H1 (cell line): Measurements from ENCODE around the gene C2CD3.

Experiments used
- BCL11A ChIP-seq, 2 experiments: IDR thresholded peaks; one replicate each; pipeline ENCODE4 v1.6.1; 2011; ENCODE audit warnings: low read depth in 2 of 2, low read length in 2 of 2, mild to moderate bottlenecking in 2 of 2
- BRCA1 ChIP-seq: IDR thresholded peaks from 2 replicates; pipeline ENCODE4 v1.6.1; 2012; ENCODE audit warnings: low read depth, low read length, improper control_type of control experiment
- EGR1 ChIP-seq: IDR thresholded peaks from 2 replicates; pipeline ENCODE4 v1.6.1; 2011; ENCODE audit warnings: low read depth, low read length, borderline replicate concordance
- EP300 ChIP-seq, 2 experiments: IDR thresholded peaks; 1 replicate in 1 of 2; 2 replicates in 1 of 2; pipeline ENCODE4 v1.6.1; 2011 to 2012; ENCODE audit warnings: low read depth in 2 of 2, low read length in 2 of 2, mild to moderate bottlenecking in 2 of 2, borderline replicate concordance in 1 of 2, inconsistent platforms in 1 of 2, moderate library complexity in 1 of 2
- JUND ChIP-seq: IDR thresholded peaks from 2 replicates; pipeline ENCODE4 v1.6.1; 2011; ENCODE audit warnings: mild to moderate bottlenecking, improper control_type of control experiment, low read length
- POLR2A ChIP-seq, 2 experiments: IDR thresholded peaks; 1 replicate in 1 of 2; 2 replicates in 1 of 2; pipeline ENCODE4 v1.6.1; 2011; ENCODE audit warnings: low read depth in 2 of 2, low read length in 2 of 2, mild to moderate bottlenecking in 2 of 2; ENCODE audit errors: control extremely low read depth in 1 of 2
- POLR2AphosphoS5 ChIP-seq: IDR thresholded peaks from 2 replicates; pipeline ENCODE4 v1.6.1; 2011; ENCODE audit warnings: low read depth, low read length
- RAD21 ChIP-seq, 2 experiments: IDR thresholded peaks in 1 of 2; conservative IDR thresholded peaks in 1 of 2; 2 replicates each; pipeline ENCODE4 v1.6.1; 2011; ENCODE audit warnings: low read depth in 2 of 2, low read length in 2 of 2, improper control_type of control experiment in 1 of 2, inconsistent platforms in 1 of 2, mild to moderate bottlenecking in 1 of 2, moderate library complexity in 1 of 2
- RFX5 ChIP-seq: IDR thresholded peaks from 2 replicates; pipeline ENCODE4 v1.6.1; 2011; ENCODE audit warnings: low read depth, low read length, improper control_type of control experiment, borderline replicate concordance
- SRF ChIP-seq: IDR thresholded peaks from 2 replicates; pipeline ENCODE4 v1.6.1; 2011; ENCODE audit warnings: mild to moderate bottlenecking, low read depth, low read length, moderate library complexity
- TAF1 ChIP-seq: IDR thresholded peaks from 2 replicates; pipeline ENCODE4 v1.6.1; 2011; ENCODE audit warnings: mild to moderate bottlenecking, low read depth, low read length
- TCF12 ChIP-seq: IDR thresholded peaks from 2 replicates; pipeline ENCODE4 v1.6.1; 2011; ENCODE audit warnings: low read depth, mild to moderate bottlenecking, low read length
- YY1 ChIP-seq: IDR thresholded peaks from 2 replicates; pipeline ENCODE4 v1.6.1; 2011; ENCODE audit warnings: low read depth, mild to moderate bottlenecking, low read length
- TF ChIP-seq, protein P1 (sequence below), 3 experiments: IDR thresholded peaks; 1 replicate in 2 of 3; 2 replicates in 1 of 3; pipeline versions ENCODE4 v1.5.1 to v1.6.1; 2011; ENCODE audit warnings: low read length in 3 of 3, mild to moderate bottlenecking in 3 of 3, inconsistent platforms in 2 of 3, low read depth in 1 of 3, moderate library complexity in 1 of 3; ENCODE audit not compliant: insufficient read depth in 1 of 3; ENCODE audit errors: control extremely low read depth in 1 of 3

DNA sequence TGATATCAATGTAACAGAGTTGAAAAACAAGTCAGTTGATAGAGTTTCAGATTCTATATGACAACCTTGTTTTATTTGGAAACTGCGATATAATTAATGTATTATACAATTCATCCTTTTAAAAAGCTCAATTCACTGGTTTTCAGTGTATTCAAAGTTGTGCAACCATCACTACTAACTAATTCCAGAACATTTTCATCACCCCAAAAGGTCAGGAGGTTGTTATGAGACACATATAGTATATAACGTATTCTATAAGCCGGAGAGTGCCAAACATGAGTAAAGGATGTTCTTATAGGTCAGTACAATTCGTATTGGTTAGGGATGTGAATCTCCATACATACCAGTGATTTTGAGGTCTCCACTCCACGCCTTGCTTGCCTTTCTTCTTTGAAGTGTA lies 121.8 kb downstream of the C2CD3 start:
- TF ChIP-seq YY1 (no peak), RAD21 (IDR thresholded peaks at IDR 0.05 in 1 of 2, conservative IDR thresholded peaks at IDR 0.05 in 1 of 2; ENCODE audit: low read depth in 2 of 2, low read length in 2 of 2) (no peak), EP300 (IDR thresholded peaks at IDR 0.05; ENCODE audit: borderline replicate concordance in 1 of 2, low read depth in 2 of 2, low read length in 2 of 2) (no peak), TAF1 (no peak), POLR2AphosphoS5 (no peak), POLR2A (IDR thresholded peaks at IDR 0.05; ENCODE audit: control extremely low read depth in 1 of 2, low read depth in 2 of 2, low read length in 2 of 2) (no peak), BCL11A (IDR thresholded peaks at IDR 0.05; ENCODE audit: low read depth in 2 of 2, low read length in 2 of 2) (no peak), RFX5 (no peak), SRF (no peak), JUND (no peak), EGR1 (no peak), BRCA1 (no peak), TCF12 (no peak)
- TF ChIP-seq, protein P1, sequence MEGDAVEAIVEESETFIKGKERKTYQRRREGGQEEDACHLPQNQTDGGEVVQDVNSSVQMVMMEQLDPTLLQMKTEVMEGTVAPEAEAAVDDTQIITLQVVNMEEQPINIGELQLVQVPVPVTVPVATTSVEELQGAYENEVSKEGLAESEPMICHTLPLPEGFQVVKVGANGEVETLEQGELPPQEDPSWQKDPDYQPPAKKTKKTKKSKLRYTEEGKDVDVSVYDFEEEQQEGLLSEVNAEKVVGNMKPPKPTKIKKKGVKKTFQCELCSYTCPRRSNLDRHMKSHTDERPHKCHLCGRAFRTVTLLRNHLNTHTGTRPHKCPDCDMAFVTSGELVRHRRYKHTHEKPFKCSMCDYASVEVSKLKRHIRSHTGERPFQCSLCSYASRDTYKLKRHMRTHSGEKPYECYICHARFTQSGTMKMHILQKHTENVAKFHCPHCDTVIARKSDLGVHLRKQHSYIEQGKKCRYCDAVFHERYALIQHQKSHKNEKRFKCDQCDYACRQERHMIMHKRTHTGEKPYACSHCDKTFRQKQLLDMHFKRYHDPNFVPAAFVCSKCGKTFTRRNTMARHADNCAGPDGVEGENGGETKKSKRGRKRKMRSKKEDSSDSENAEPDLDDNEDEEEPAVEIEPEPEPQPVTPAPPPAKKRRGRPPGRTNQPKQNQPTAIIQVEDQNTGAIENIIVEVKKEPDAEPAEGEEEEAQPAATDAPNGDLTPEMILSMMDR (IDR thresholded peaks at IDR 0.05; ENCODE audit: control extremely low read depth in 1 of 3, insufficient read depth in 1 of 3, low read depth in 1 of 3, low read length in 3 of 3): no peak
